GM12892 (cell line): ENCODE results near the gene ANO4.

Source experiments
- POLR2A ChIP-seq: IDR thresholded peaks from 2 replicates; pipeline ENCODE4 v1.6.1; 2011; ENCODE audit warnings: low read depth, low read length, control low read depth
- POLR2AphosphoS5 ChIP-seq: IDR thresholded peaks from 2 replicates; pipeline ENCODE4 v1.6.1; 2011; ENCODE audit warnings: low read depth, low read length, control low read depth

DNA sequence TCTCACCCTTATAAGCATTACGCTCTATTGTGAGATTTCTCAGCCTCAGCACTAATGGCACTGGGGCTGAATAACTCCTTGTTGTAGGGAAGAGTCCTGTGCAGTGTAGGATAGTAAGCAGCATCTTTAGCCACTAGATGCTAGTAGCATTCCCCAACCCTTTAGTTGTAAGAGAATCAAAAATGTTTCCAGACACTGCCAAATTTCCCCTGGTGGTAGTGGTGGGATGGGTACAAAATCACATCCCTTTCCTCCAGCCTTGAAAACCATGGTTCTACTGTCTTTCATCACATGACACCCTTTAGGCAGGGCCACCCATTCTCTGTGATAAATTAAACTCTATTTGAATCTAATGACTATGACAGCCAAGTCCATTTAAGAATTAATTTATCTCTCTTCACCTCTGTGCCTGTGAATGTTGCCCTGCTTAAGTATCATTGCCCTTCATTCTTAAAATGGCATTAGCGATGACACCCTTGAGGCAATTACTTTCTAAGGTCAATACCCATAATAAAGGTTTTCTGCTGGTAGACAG is 199.4 kb downstream of the ANO4 start:
- TF ChIP-seq POLR2AphosphoS5 (no peak), POLR2A (no peak)
